A673 (cell line): ENCODE data around the gene RASSF4. TPM values are rescaled to one million over a fixed set of nuclear protein-coding genes. Genes with fewer than 3 reads are reported as not detected.

Source experiments
- BruUV-seq: library from RNA; stranded (reverse); fragments of 400-500 nt; replicated peaks from 2 replicates; lab custom pipeline; 2021; lab: Mats Ljungman, UMichigan
- CTCF ChIA-PET: fragments of 300-600 bp; sonication (Branson Sonifier 250); formaldehyde crosslinking; loops from one replicate; lab custom pipeline; 2022; ENCODE audit warnings: antibody characterized with exemption; lab: Charles Lee
- POLR2A ChIA-PET: fragments of 300-600 bp; sonication (Branson Sonifier 250); formaldehyde crosslinking; loops from one replicate; lab custom pipeline; 2022; ENCODE audit warnings: antibody characterized with exemption; ENCODE audit not compliant: low non-redundant PET; lab: Charles Lee
- DNase-seq: peaks from one replicate; pipeline ENCODE4 v3.0.0-alpha.2; 2015; ENCODE audit warnings: low spot score
- H3K27ac ChIP-seq: fragments of 200-600 bp; sonication (generic); 2 replicates; pipeline ENCODE4 v1.5.1; 2016; ENCODE audit warnings: mixed run types, low read depth, mild to moderate bottlenecking, mixed read lengths, antibody characterized with exemption, low read length; ENCODE audit not compliant: poor library complexity, severe bottlenecking
- H3K27me3 ChIP-seq: fragments of 200-600 bp; sonication (generic); replicated peaks from 2 replicates; pipeline ENCODE4 v1.6.1; 2017; ENCODE audit warnings: mixed run types, low read depth, mild to moderate bottlenecking, mixed read lengths, antibody characterized with exemption, low read length; ENCODE audit not compliant: insufficient read depth, poor library complexity
- H3K36me3 ChIP-seq: fragments of 200-600 bp; sonication (generic); 2 replicates; pipeline ENCODE4 v1.6.1; 2016; ENCODE audit warnings: mixed run types, mild to moderate bottlenecking, mixed read lengths, antibody characterized with exemption, low read length; ENCODE audit not compliant: insufficient read depth, poor library complexity, severe bottlenecking
- H3K4me1 ChIP-seq: fragments of 200-600 bp; sonication (generic); 2 replicates; pipeline ENCODE4 v1.6.1; 2017; ENCODE audit warnings: mixed run types, mild to moderate bottlenecking, mixed read lengths, antibody characterized with exemption, low read length; ENCODE audit not compliant: insufficient read depth, poor library complexity, severe bottlenecking
- H3K4me3 ChIP-seq: fragments of 200-600 bp; sonication (generic); 2 replicates; pipeline ENCODE4 v1.5.1; 2016; ENCODE audit warnings: low read depth, mixed run types, mild to moderate bottlenecking, mixed read lengths, low read length; ENCODE audit not compliant: poor library complexity, severe bottlenecking
- H3K9me3 ChIP-seq: fragments of 200-600 bp; sonication (generic); 2 replicates; pipeline ENCODE4 v1.6.1; 2016; ENCODE audit warnings: mixed run types, low read depth, mild to moderate bottlenecking, mixed read lengths, antibody characterized with exemption, low read length; ENCODE audit not compliant: poor library complexity, severe bottlenecking
- CTCF ChIP-seq: fragments of 300-800, 200-600 bp; sonication (generic); conservative IDR thresholded peaks from 2 replicates; pipeline ENCODE4 v1.5.1; 2017; ENCODE audit warnings: low read depth, mild to moderate bottlenecking, antibody characterized with exemption, low read length, moderate library complexity, mixed read lengths
- EZH2 ChIP-seq: fragments of 200-600 bp; sonication (generic); IDR thresholded peaks from 2 replicates; pipeline ENCODE4 v1.6.1; 2017; ENCODE audit warnings: borderline replicate concordance, low read depth, mild to moderate bottlenecking, mixed read lengths, antibody characterized with exemption, low read length; ENCODE audit not compliant: poor library complexity, severe bottlenecking
- intact Hi-C: fragments of 100-400 bp; cut with micrococcal nuclease; formaldehyde crosslinking; loops from one replicate; pipeline ENCODE4 v1.10.0; 2022; ENCODE audit not compliant: unreplicated experiment
- total RNA-seq: library from RNA; stranded (reverse); gene quantifications from 2 replicates; pipeline ENCODE4 v1.2.3, GENCODE V29; 2021

RASSF4 gene
- total RNA-seq, 1 experiment from 2014 or later = 0.71 TPM

GRCh38 chr10:44954042-44954441, 5.6 kb upstream of the RASSF4 start:
- ChIA-PET POLR2A (no interaction called here), CTCF (no interaction called here)
- peaks cover 14% of the 10 kb centered on the region for H3K4me1 ChIP-seq
- no peaks in the 10 kb centered on the region for H3K36me3 ChIP-seq
- no peak for DNase-seq
- no peak overlapping the region for H3K4me3 ChIP-seq
- H3K27ac ChIP-seq = no peak overlapping the region
- intact Hi-C loops = no loop called here
- H3K9me3 ChIP-seq = no peaks in the 10 kb centered on the region
- TF ChIP-seq CTCF = no peak
- TF ChIP-seq EZH2 = no peak
- no peaks in the 10 kb centered on the region for H3K27me3 ChIP-seq
- no TSS peak for BruUV-seq

DNA sequence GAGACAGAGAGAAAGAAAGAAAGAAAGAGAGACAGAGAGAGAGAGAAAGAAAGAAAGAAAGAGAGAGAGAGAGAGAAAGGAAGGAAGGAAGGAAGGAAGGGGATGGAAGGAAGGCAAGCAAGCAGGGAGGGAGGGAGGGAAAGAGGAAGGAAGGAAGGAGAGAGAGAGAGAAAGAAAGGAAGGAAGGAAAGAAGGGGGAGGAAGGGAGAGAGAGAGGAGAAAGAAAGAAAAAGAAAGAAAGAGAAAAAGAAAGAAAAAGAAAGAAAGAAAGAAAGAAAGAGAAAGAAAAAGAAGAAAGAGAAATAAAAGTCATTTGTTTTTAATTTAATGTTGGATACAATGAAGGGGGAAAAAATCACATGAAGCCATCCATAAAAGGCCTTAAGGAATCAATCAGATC, 4.6 kb upstream of the RASSF4 start:
- ChIA-PET POLR2A (no interaction called here), CTCF (no interaction called here)
- BruUV-seq = no TSS peak
- no peaks in the 10 kb centered on the region for H3K36me3 ChIP-seq
- no peaks in the 10 kb centered on the region for H3K9me3 ChIP-seq
- no peaks in the 10 kb centered on the region for H3K27me3 ChIP-seq
- TF ChIP-seq EZH2 = no peak
- no peak for TF ChIP-seq CTCF
- H3K27ac ChIP-seq = no peak overlapping the region
- DNase-seq = no peak
- intact Hi-C loops = no loop called here
- peaks cover 12% of the 10 kb centered on the region for H3K4me1 ChIP-seq
- no peak overlapping the region for H3K4me3 ChIP-seq

DNA sequence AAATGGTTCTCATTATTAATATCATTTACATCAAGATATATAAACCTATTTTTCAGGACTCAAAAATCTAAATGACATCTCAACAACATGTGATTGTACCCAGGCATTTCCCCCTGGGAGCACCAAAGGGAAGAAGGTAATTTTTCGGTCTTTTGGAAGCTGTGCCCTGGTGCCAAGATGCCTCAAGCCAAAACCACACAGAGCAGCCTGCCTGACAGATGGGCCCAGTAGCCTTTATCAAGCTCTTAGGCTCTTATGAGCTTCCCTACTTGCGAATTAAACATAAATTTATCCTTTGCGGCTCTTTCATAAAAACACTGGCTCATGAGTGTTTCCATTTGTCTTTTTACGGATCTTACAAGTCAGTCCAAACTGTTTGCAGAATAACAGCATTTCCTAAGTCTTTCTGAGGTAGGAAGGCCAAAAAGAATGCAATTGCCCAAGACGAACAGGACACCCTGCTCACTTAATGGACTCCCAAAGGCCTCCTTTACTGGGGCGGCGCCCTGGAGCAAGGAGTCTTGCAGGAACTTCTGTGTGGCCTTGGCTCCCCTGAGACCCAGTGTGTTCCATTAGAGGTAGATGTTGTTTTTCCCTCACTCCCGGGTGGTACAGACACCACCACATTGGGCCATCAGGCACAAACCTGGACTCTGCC, 4.1 kb upstream of the RASSF4 start:
- no peak for DNase-seq
- Histone ChIP-seq H3K4me3 (no peak overlapping the region), H3K9me3 (no peaks in the 10 kb centered on the region), H3K27me3 (no peaks in the 10 kb centered on the region), H3K27ac (no peak overlapping the region), H3K36me3 (no peaks in the 10 kb centered on the region), H3K4me1 (peaks cover 13% of the 10 kb centered on the region)
- intact Hi-C loops = no loop called here
- ChIA-PET POLR2A (no interaction called here), CTCF (no interaction called here)
- no TSS peak for BruUV-seq
- no peak for TF ChIP-seq EZH2
- TF ChIP-seq CTCF = no peak
